Liver (tissue), 9 donors: ENCODE measurements around the gene CAMK1D. TPM values are rescaled to one million over a fixed set of nuclear protein-coding genes. Genes with fewer than 3 reads are reported as not detected.
A peak's percentile ranks its signal among the peaks of the same experiment; 100 is the strongest.

Source experiments
- DNase-seq: peaks from one replicate; pipeline ENCODE4 v3.0.0-alpha.2; 2017; ENCODE audit warnings: low spot score
- H3K27ac ChIP-seq, 2 donors: one replicate each; pipeline ENCODE4 v1.7.0; 2013; ENCODE audit warnings: inconsistent platforms in 2 of 2, low read length in 2 of 2, control low read depth in 1 of 2, low read depth in 1 of 2, mild to moderate bottlenecking in 1 of 2
- H3K27me3 ChIP-seq, 4 donors: one replicate each; pipeline versions ENCODE4 v1.6.1 to v1.7.0; 2013; ENCODE audit warnings: low read length in 3 of 4, inconsistent platforms in 1 of 4, mild to moderate bottlenecking in 1 of 4, moderate library complexity in 1 of 4; ENCODE audit not compliant: control insufficient read depth in 4 of 4, insufficient read depth in 4 of 4
- H3K36me3 ChIP-seq, 4 donors: one replicate each; pipeline versions ENCODE4 v1.6.1 to v1.7.0; 2013; ENCODE audit warnings: low read length in 3 of 4, mild to moderate bottlenecking in 3 of 4, low read depth in 1 of 4, moderate library complexity in 1 of 4; ENCODE audit not compliant: control insufficient read depth in 4 of 4, insufficient read depth in 3 of 4
- H3K4me1 ChIP-seq, 4 donors: one replicate each; pipeline versions ENCODE4 v1.6.1 to v1.7.0; 2013; ENCODE audit warnings: low read length in 3 of 4, mild to moderate bottlenecking in 3 of 4, moderate library complexity in 1 of 4; ENCODE audit not compliant: control insufficient read depth in 4 of 4, insufficient read depth in 4 of 4
- H3K4me3 ChIP-seq, 3 donors: one replicate each; pipeline versions ENCODE4 v1.6.1 to v1.7.0; 2013; ENCODE audit warnings: low read length in 3 of 3, control low read depth in 1 of 3, low read depth in 1 of 3, mild to moderate bottlenecking in 1 of 3
- H3K9ac ChIP-seq, 2 donors: one replicate each; pipeline ENCODE4 v1.7.0; 2013; ENCODE audit warnings: low read length in 2 of 2, mild to moderate bottlenecking in 2 of 2, moderate library complexity in 2 of 2, control low read depth in 1 of 2, low read depth in 1 of 2
- H3K9me3 ChIP-seq, 4 donors: one replicate each; pipeline versions ENCODE4 v1.6.1 to v1.7.0; 2013; ENCODE audit warnings: low read length in 3 of 4; ENCODE audit not compliant: control insufficient read depth in 4 of 4
- ATF3 ChIP-seq: IDR thresholded peaks from 2 replicates; pipeline ENCODE4 v1.6.1; 2016; ENCODE audit warnings: antibody characterized with exemption
- CTCF ChIP-seq: fragments of 150-350 bp; IDR thresholded peaks from 2 replicates; pipeline ENCODE4 v1.5.1; 2017; ENCODE audit warnings: improper control_type of control experiment, low read depth, low read length; ENCODE audit not compliant: missing input control
- EGR1 ChIP-seq, 2 donors: IDR thresholded peaks; 2 replicates each; pipeline ENCODE4 v1.6.1; 2016 to 2018; ENCODE audit warnings: antibody characterized with exemption in 2 of 2, low read depth in 2 of 2
- FOXA1 ChIP-seq: IDR thresholded peaks from 2 replicates; pipeline ENCODE4 v1.6.1; 2016; ENCODE audit warnings: antibody characterized with exemption
- FOXA2 ChIP-seq: IDR thresholded peaks from 2 replicates; pipeline ENCODE4 v1.6.1; 2016; ENCODE audit warnings: antibody characterized with exemption
- GABPA ChIP-seq, 2 donors: IDR thresholded peaks in 1 of 2; conservative IDR thresholded peaks in 1 of 2; 2 replicates each; pipeline ENCODE4 v1.6.1; 2016; ENCODE audit warnings: antibody characterized with exemption in 2 of 2, mild to moderate bottlenecking in 1 of 2, moderate library complexity in 1 of 2
- HNF4A ChIP-seq, 2 donors: conservative IDR thresholded peaks; 2 replicates each; pipeline ENCODE4 v1.6.1; 2016; ENCODE audit warnings: antibody characterized with exemption in 2 of 2, mild to moderate bottlenecking in 2 of 2
- HNF4G ChIP-seq: IDR thresholded peaks from 2 replicates; pipeline ENCODE4 v1.6.1; 2016; ENCODE audit warnings: antibody characterized with exemption
- JUND ChIP-seq, 2 donors: IDR thresholded peaks; 2 replicates each; pipeline ENCODE4 v1.6.1; 2016; ENCODE audit warnings: antibody characterized with exemption in 2 of 2
- MAX ChIP-seq: IDR thresholded peaks from 2 replicates; pipeline ENCODE4 v1.6.1; 2016; ENCODE audit warnings: antibody characterized with exemption
- NR2F2 ChIP-seq: IDR thresholded peaks from 2 replicates; pipeline ENCODE4 v1.6.1; 2016; ENCODE audit warnings: antibody characterized with exemption
- RAD21 ChIP-seq, 2 donors: IDR thresholded peaks; 2 replicates each; pipeline ENCODE4 v1.6.1; 2016; ENCODE audit warnings: antibody characterized with exemption in 2 of 2, mild to moderate bottlenecking in 2 of 2
- REST ChIP-seq: IDR thresholded peaks from 2 replicates; pipeline ENCODE4 v1.6.1; 2016; ENCODE audit warnings: antibody characterized with exemption, mild to moderate bottlenecking
- RXRA ChIP-seq, 2 donors: IDR thresholded peaks; 2 replicates each; pipeline ENCODE4 v1.6.1; 2017 to 2018; ENCODE audit warnings: antibody characterized with exemption in 2 of 2, mild to moderate bottlenecking in 1 of 2
- SP1 ChIP-seq: IDR thresholded peaks from 2 replicates; pipeline ENCODE4 v1.6.1; 2018; ENCODE audit warnings: antibody characterized with exemption, mild to moderate bottlenecking
- TAF1 ChIP-seq: conservative IDR thresholded peaks from 2 replicates; pipeline ENCODE4 v1.6.1; 2016; ENCODE audit warnings: antibody characterized with exemption, mild to moderate bottlenecking
- YY1 ChIP-seq: IDR thresholded peaks from 2 replicates; pipeline ENCODE4 v1.6.1; 2016; ENCODE audit warnings: antibody characterized with exemption, mild to moderate bottlenecking
- ZBTB33 ChIP-seq: IDR thresholded peaks from 2 replicates; pipeline ENCODE4 v1.6.1; 2016; ENCODE audit warnings: antibody characterized with exemption
- WGBS: extraction: QIAGEN DNeasy Blood & Tissue Kit; methylation state at CpG from one replicate; pipeline ENCODE4 v1.1.7; 2013; 5-methylcytosine and 5-hydroxymethylcytosine counted together
- polyA plus RNA-seq, 2 donors: library from polyadenylated mRNA; stranded (reverse) in 1 of 2; unstranded in 1 of 2; fragments of 200-250 nt in 1 of 2; fragments of >200 nt in 1 of 2; fragmentation: Nextera tagmentation in 1 of 2; extraction: Ambion mirVana in 1 of 2; gene quantifications; one replicate each; pipeline versions ENCODE4 v1.2.1 to v1.2.3, GENCODE V29; 2013 to 2015
- total RNA-seq, 2 donors: library from RNA; depleted of rRNA; stranded (reverse); fragments of >200 nt; gene quantifications; one replicate each; pipeline ENCODE4 v1.2.3, GENCODE V29; 2014
- donor health status: healthy.
- donor health status: healthy.
- donor health status: healthy.
- donor health status: healthy.
- donor health status: healthy.

Gene CAMK1D
- total and polyA plus RNA-seq, 4 donors = 2.7 to 10.1 (median 4.2) TPM

- TF ChIP-seq REST (no peak), GABPA (IDR thresholded peaks at IDR 0.05 in 1 of 2, conservative IDR thresholded peaks at IDR 0.05 in 1 of 2) (no peak), EGR1 (IDR thresholded peaks at IDR 0.05; ENCODE audit: low read depth in 2 of 2) (no peak), HNF4A (conservative IDR thresholded peaks at IDR 0.05) (no peak), SP1 (no peak)
Observed at GRCh38 chr10:12470719-12471118, 121.4 kb downstream of the CAMK1D start (continued).

GRCh38 chr10:12471135-12471534 lies 121.8 kb downstream of the CAMK1D start:
- TF ChIP-seq RXRA (IDR thresholded peaks at IDR 0.05) = peak; percentile 95 to 97
- TF ChIP-seq RAD21 (IDR thresholded peaks at IDR 0.05) = peak; percentile 68 to 74
- TF ChIP-seq HNF4G = peak; percentile 70
- peak; percentile 89 for TF ChIP-seq ZBTB33
- peak; percentile 91 to 92 for TF ChIP-seq HNF4A (conservative IDR thresholded peaks at IDR 0.05)
- no peak for TF ChIP-seq NR2F2
- TF ChIP-seq GABPA (IDR thresholded peaks at IDR 0.05 in 1 of 2, conservative IDR thresholded peaks at IDR 0.05 in 1 of 2) = peak in 1 of 2 donors; percentile 17
- TF ChIP-seq REST = peak; percentile 82
- TF ChIP-seq JUND (IDR thresholded peaks at IDR 0.05) = peak; percentile 77 to 79
- TF ChIP-seq FOXA1 = peak; percentile 100
- TF ChIP-seq CTCF = no peak
- no peak for TF ChIP-seq TAF1
- peak; percentile 94 for TF ChIP-seq MAX
- peak; percentile 100 for TF ChIP-seq FOXA2
- peak; percentile 94 for TF ChIP-seq SP1
- TF ChIP-seq ATF3 = no peak
- peak in 1 of 2 donors; percentile 81 for TF ChIP-seq EGR1 (IDR thresholded peaks at IDR 0.05; ENCODE audit: low read depth in 2 of 2)
- TF ChIP-seq YY1 = peak; percentile 83
- DNase-seq = peak; percentile 38
- H3K9ac ChIP-seq = peak overlapping the region; percentile 12 to 82

More at GRCh38 chr10:12471135-12471534, 121.8 kb downstream of the CAMK1D start:
- Histone ChIP-seq H3K36me3 (no peaks in the 10 kb centered on the region), H3K27ac (peak overlapping the region; percentile 94), H3K4me1 (peaks cover 8 to 26% (median 16%) of the 10 kb centered on the region in 4 donors), H3K27me3 (no peaks in the 10 kb centered on the region), H3K4me3 (no peak overlapping the region), H3K9me3 (no peaks in the 10 kb centered on the region)
- WGBS = 23% methylated on average over 5 of the region's 5 CpGs
